ENCODE data around the gene ZFAND6. TPM values are rescaled to one million over a fixed set of nuclear protein-coding genes. Genes with fewer than 3 reads are reported as not detected.

The ZFAND6 gene
- total RNA-seq, 2 experiments from 2014 or later: 86.2 to 122 TPM

DNA sequence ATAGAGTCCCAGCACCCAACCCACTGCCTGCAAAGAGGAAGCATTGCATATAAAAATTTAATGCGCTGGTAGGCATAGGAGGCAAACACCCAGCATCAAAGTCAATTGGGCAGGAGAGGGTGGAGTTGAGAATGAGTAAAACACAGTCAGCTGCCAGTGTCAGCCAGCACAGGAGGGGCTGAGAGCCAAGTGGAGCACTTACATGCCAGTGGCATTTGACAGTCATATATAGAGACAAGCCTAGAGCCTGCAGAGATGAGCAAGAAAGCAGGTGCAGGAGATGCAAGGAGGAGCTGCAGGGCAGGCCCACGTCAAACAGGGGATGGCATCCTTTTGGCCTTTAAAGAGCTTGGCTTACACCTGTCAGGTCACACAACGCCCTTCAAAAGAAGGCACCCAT lies 27.6 kb upstream of the ZFAND6 start:
- Histone ChIP-seq H3K4me2 (ENCODE audit: low read length) (no peak overlapping the region), H2AFZ (ENCODE audit: low read length) (no peak overlapping the region), H3K36me3 (ENCODE audit: insufficient read depth, low read length) (no peaks in the 10 kb centered on the region), H3K79me2 (ENCODE audit: insufficient read depth, low read depth, low read length) (no peaks in the 10 kb centered on the region), H3K9me2 (ENCODE audit: insufficient read depth, low read length) (no peaks in the 10 kb centered on the region), H3K4me1 (ENCODE audit: insufficient read depth, low read length, poor library complexity, severe bottlenecking) (peaks cover 28% of the 10 kb centered on the region), H4K20me1 (ENCODE audit: insufficient read depth, low read length) (no peaks in the 10 kb centered on the region), H3K9me3 (ENCODE audit: low read length) (no peaks in the 10 kb centered on the region), H3K4me3 (ENCODE audit: low read depth, low read length, poor library complexity, severe bottlenecking) (no peak overlapping the region), H3K27ac (ENCODE audit: low read depth, low read length, poor library complexity, severe bottlenecking) (no peak overlapping the region)
- ChIA-PET CTCF (ENCODE audit: unreplicated experiment) (no interaction called here), POLR2A (interaction anchor here (0.5 to 1.9 kb wide), 7 partner anchors 9 to 1270 kb away, joined by 3 to 13 read pairs (median 4); no protein-coding TSS in a partner anchor)
- no TSS peak for BruUV-seq (replicated peaks)
- TF ChIP-seq, protein P1, sequence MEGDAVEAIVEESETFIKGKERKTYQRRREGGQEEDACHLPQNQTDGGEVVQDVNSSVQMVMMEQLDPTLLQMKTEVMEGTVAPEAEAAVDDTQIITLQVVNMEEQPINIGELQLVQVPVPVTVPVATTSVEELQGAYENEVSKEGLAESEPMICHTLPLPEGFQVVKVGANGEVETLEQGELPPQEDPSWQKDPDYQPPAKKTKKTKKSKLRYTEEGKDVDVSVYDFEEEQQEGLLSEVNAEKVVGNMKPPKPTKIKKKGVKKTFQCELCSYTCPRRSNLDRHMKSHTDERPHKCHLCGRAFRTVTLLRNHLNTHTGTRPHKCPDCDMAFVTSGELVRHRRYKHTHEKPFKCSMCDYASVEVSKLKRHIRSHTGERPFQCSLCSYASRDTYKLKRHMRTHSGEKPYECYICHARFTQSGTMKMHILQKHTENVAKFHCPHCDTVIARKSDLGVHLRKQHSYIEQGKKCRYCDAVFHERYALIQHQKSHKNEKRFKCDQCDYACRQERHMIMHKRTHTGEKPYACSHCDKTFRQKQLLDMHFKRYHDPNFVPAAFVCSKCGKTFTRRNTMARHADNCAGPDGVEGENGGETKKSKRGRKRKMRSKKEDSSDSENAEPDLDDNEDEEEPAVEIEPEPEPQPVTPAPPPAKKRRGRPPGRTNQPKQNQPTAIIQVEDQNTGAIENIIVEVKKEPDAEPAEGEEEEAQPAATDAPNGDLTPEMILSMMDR (conservative IDR thresholded peaks at IDR 0.05; ENCODE audit: low read length): no peak
- TF ChIP-seq EZH2phosphoT487 (IDR thresholded peaks at IDR 0.05; ENCODE audit: borderline replicate concordance, low read depth, low read length): no peak
- DNase-seq (ENCODE audit: low spot score): no peak
- intact Hi-C loops (cut with micrococcal nuclease; ENCODE audit: unreplicated experiment): no loop called here

DNA sequence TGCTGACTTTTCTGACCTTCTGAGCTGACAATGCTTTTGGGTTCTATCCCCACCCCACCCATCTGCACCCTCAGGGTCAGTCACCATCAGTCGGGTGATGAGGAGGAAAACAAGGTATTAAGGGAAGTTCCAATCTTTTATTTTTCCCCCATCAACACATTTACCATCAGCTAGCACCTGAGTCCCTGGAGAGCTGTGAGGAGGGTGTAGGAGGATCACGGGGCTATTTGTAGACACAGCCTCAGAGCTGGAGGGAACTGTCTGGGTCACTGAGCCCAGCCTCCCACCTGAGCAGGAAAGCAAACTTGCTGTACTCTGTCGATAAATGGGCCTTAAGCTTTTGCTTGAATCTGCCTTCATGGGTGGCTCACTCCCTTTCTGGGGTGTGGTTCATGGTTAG lies 24.8 kb upstream of the ZFAND6 start:
- TF ChIP-seq EZH2phosphoT487 (IDR thresholded peaks at IDR 0.05; ENCODE audit: borderline replicate concordance, low read depth, low read length): no peak
- TF ChIP-seq, protein P1 (conservative IDR thresholded peaks at IDR 0.05; ENCODE audit: low read length): no peak
- Histone ChIP-seq H2AFZ (ENCODE audit: low read length) (no peak overlapping the region), H3K4me3 (ENCODE audit: low read depth, low read length, poor library complexity, severe bottlenecking) (no peak overlapping the region), H3K9me3 (ENCODE audit: low read length) (no peaks in the 10 kb centered on the region), H3K9me2 (ENCODE audit: insufficient read depth, low read length) (no peaks in the 10 kb centered on the region), H4K20me1 (ENCODE audit: insufficient read depth, low read length) (no peaks in the 10 kb centered on the region), H3K4me2 (ENCODE audit: low read length) (no peak overlapping the region), H3K79me2 (ENCODE audit: insufficient read depth, low read depth, low read length) (no peaks in the 10 kb centered on the region), H3K27ac (ENCODE audit: low read depth, low read length, poor library complexity, severe bottlenecking) (no peak overlapping the region), H3K4me1 (ENCODE audit: insufficient read depth, low read length, poor library complexity, severe bottlenecking) (peaks cover 28% of the 10 kb centered on the region), H3K36me3 (ENCODE audit: insufficient read depth, low read length) (no peaks in the 10 kb centered on the region)
- intact Hi-C loops (cut with micrococcal nuclease; ENCODE audit: unreplicated experiment): no loop called here
- no TSS peak for BruUV-seq (replicated peaks)
- CTCF ChIA-PET (ENCODE audit: unreplicated experiment): no interaction called here
- POLR2A ChIA-PET: interaction anchor here (0.6 to 1.2 kb wide), 2 partner anchors 19 to 35 kb away, joined by 3 read pairs; no protein-coding TSS in a partner anchor
- no peak for DNase-seq (ENCODE audit: low spot score)

GRCh38 chr15:80036071-80036470 lies 23.4 kb upstream of the ZFAND6 start:
- ChIA-PET POLR2A (interaction anchor here (0.9 to 1.1 kb wide), 2 partner anchors 18 to 27 kb away, joined by 3 to 4 read pairs; no protein-coding TSS in a partner anchor), CTCF (ENCODE audit: unreplicated experiment) (no interaction called here)
- H4K20me1 ChIP-seq (ENCODE audit: insufficient read depth, low read length): no peaks in the 10 kb centered on the region

More at GRCh38 chr15:80036071-80036470, 23.4 kb upstream of the ZFAND6 start:
- Histone ChIP-seq H2AFZ (ENCODE audit: low read length) (no peak overlapping the region), H3K27ac (ENCODE audit: low read depth, low read length, poor library complexity, severe bottlenecking) (no peak overlapping the region), H3K9me3 (ENCODE audit: low read length) (no peaks in the 10 kb centered on the region), H3K4me1 (ENCODE audit: insufficient read depth, low read length, poor library complexity, severe bottlenecking) (peaks cover 28% of the 10 kb centered on the region), H3K4me3 (ENCODE audit: low read depth, low read length, poor library complexity, severe bottlenecking) (no peak overlapping the region), H3K4me2 (ENCODE audit: low read length) (no peak overlapping the region), H3K36me3 (ENCODE audit: insufficient read depth, low read length) (no peaks in the 10 kb centered on the region), H3K79me2 (ENCODE audit: insufficient read depth, low read depth, low read length) (no peaks in the 10 kb centered on the region), H3K9me2 (ENCODE audit: insufficient read depth, low read length) (no peaks in the 10 kb centered on the region)
- intact Hi-C loops (cut with micrococcal nuclease; ENCODE audit: unreplicated experiment): no loop called here
- no peak for DNase-seq (ENCODE audit: low spot score)
- no TSS peak for BruUV-seq (replicated peaks)
- no peak for TF ChIP-seq EZH2phosphoT487 (IDR thresholded peaks at IDR 0.05; ENCODE audit: borderline replicate concordance, low read depth, low read length)
- TF ChIP-seq, protein P1 (conservative IDR thresholded peaks at IDR 0.05; ENCODE audit: low read length): no peak

Measured in OCI-LY7 (cell line).